ENCODE data around the gene TSHZ2. TPM values are rescaled to one million over a fixed set of nuclear protein-coding genes. Genes with fewer than 3 reads are reported as not detected.

TSHZ2 gene
- total RNA-seq, 1 experiment from 2014 or later = 0.07 TPM

DNA sequence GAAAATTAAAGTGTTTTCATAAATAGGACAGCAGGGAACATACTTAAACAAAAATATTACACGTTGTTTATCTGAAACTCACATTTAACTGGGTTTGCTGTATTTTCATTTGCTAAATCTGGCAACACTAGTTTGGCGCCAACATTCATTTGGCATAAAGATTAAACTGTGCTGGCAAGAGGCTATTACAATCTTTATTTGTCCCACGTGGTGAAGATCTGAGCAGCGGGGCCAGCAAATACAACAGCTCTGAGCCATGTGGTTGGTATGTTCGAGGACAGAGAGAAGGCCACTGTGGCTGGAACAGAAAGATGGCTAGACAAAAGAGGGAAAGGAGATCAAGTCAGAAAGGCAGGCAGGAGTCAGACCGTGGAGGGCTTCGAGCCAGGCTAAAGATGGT is 387.3 kb downstream of the TSHZ2 start:
- no peaks in the 10 kb centered on the region for H3K36me3 ChIP-seq (ENCODE audit: control insufficient read depth in 1 of 2, insufficient read depth in 2 of 2, low read length in 2 of 2)
- no peak overlapping the region for H2AFZ ChIP-seq (ENCODE audit: low read depth, low read length, poor library complexity, severe bottlenecking)
- H3K9me3 ChIP-seq (ENCODE audit: control insufficient read depth in 1 of 2, insufficient read depth in 1 of 2, low read depth in 1 of 2, low read length in 2 of 2) = peaks cover 0 to 10% of the 10 kb centered on the region in 2 experiments; a peak in 1 of 4 replicates
- H3K27ac ChIP-seq (ENCODE audit: low read depth, low read length) = no peak overlapping the region
- H3K9ac ChIP-seq (ENCODE audit: low read length) = no peak overlapping the region
- H3K4me2 ChIP-seq (ENCODE audit: low read length) = no peak overlapping the region
- TF ChIP-seq ELF1 (IDR thresholded peaks at IDR 0.05; ENCODE audit: borderline replicate concordance, low read depth) = no peak
- no peak for TF ChIP-seq JUND (IDR thresholded peaks at IDR 0.05)
- TF ChIP-seq TCF7L2 (IDR thresholded peaks at IDR 0.05; ENCODE audit: borderline replicate concordance, extremely low read depth, insufficient read depth, insufficient read length) = no peak
- TF ChIP-seq, protein P1, sequence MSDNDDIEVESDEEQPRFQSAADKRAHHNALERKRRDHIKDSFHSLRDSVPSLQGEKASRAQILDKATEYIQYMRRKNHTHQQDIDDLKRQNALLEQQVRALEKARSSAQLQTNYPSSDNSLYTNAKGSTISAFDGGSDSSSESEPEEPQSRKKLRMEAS (IDR thresholded peaks at IDR 0.05) = no peak
- TF ChIP-seq REST (IDR thresholded peaks at IDR 0.05; ENCODE audit: low read depth) = no peak
- no peak for TF ChIP-seq SRF (IDR thresholded peaks at IDR 0.05; ENCODE audit: low read depth)
- TF ChIP-seq CBX3 (IDR thresholded peaks at IDR 0.05; ENCODE audit: low read depth) = no peak
- no peak for TF ChIP-seq ZFX (IDR thresholded peaks at IDR 0.05)
- no peak for TF ChIP-seq SIN3A (IDR thresholded peaks at IDR 0.05; ENCODE audit: low read depth)
- TF ChIP-seq ZBTB33 (IDR thresholded peaks at IDR 0.05; ENCODE audit: extremely low read depth, insufficient replicate concordance, low read length) = no peak
- TF ChIP-seq SP1 (IDR thresholded peaks at IDR 0.05; ENCODE audit: low read depth) = no peak
- no peak for TF ChIP-seq EZH2phosphoT487 (IDR thresholded peaks at IDR 0.05; ENCODE audit: borderline replicate concordance)
- TF ChIP-seq RAD21 (IDR thresholded peaks at IDR 0.05; ENCODE audit: low read depth) = no peak
- H3K79me2 ChIP-seq (ENCODE audit: insufficient read depth, low read length) = no peaks in the 10 kb centered on the region
- intact Hi-C loops (cut with micrococcal nuclease) = no loop called here
- no peaks in the 10 kb centered on the region for H3K4me1 ChIP-seq (ENCODE audit: control insufficient read depth in 1 of 2, insufficient read depth in 2 of 2, low read length in 2 of 2)
- H3K9me2 ChIP-seq (ENCODE audit: insufficient read depth) = no peaks in the 10 kb centered on the region
- no peak for ATAC-seq
- H3K27me3 ChIP-seq (ENCODE audit: insufficient read depth, low read length) = peaks cover 3% of the 10 kb centered on the region; the same call in 1 of the 2 replicates
- ChIA-PET POLR2A (no interaction called here), CTCF (no interaction called here), RAD21 (ENCODE audit: low non-redundant PET in 1 of 2, low total read pairs in 2 of 2, uncharacterized antibody in 2 of 2, unreplicated experiment in 2 of 2) (no interaction called here)
- no peaks in the 10 kb centered on the region for H4K20me1 ChIP-seq (ENCODE audit: insufficient read depth)
- no peak overlapping the region for H3K4me3 ChIP-seq (replicated peaks in 1 of 2; ENCODE audit: low read depth in 1 of 2, low read length in 2 of 2)
- no peak for DNase-seq (ENCODE audit: low read depth, low spot score)
- BruUV-seq (replicated peaks) = no TSS peak

Measured in HCT116 (cell line).